ENCODE results near the gene PCK1.

Gene PCK1

DNA sequence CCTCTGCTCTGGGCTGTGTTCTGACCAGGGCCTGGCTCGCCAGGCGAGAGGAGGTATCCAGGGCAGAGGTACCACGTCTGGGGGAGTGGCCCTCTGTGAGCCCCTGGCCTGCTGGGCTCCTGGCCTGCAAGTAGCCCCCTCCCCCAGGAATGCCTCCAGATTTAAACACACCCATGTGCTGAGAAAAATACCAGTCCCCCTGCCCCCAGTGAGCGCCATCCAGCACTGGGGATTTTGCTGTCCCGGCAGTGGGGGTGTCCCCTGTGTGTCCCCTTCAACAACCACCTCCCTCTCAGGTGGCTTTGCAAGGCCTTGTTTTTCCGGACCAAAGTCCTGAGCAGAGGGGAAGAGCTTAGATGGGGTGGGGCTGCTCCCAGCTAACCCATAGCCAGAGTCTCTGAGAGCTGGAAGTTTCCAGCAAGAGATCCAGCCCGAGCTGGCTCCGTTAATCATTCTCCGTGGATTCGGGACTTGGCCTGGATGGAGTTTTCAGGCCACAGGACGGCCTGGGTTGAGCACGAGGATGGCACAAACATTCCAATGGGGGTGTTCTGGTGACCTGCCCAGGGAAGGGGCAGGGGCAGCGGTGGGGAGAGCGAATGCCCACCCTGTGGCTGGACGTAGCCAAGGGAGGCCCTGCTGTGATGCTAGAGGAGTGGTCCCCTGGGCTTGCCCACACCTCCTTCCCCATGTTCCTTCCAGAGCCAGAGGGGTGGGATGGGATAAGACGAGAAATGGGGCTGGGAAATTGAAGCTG is 29.0 kb downstream of the PCK1 start:
- H2BK120ac ChIP-seq (ENCODE audit: low read depth, low read length) = no peak overlapping the region
- WGBS = 73% methylated on average over 13 of the region's 16 CpGs
- H3K27me3 ChIP-seq (ENCODE audit: control insufficient read depth in 1 of 2, insufficient read depth in 1 of 2, low read length in 2 of 2) = peaks cover 20 to 71% of the 10 kb centered on the region in 2 experiments
- no peak overlapping the region for H3K4me3 ChIP-seq (ENCODE audit: insufficient read depth in 1 of 2, low read depth in 1 of 2, low read length in 2 of 2)
- no peak overlapping the region for H2BK12ac ChIP-seq (ENCODE audit: low read length in 2 of 2)
- no peaks in the 10 kb centered on the region for H3K79me1 ChIP-seq (replicated peaks; ENCODE audit: low read length, poor library complexity, severe bottlenecking)
- H3K23ac ChIP-seq (ENCODE audit: low read length in 2 of 2) = no peak overlapping the region
- H3K14ac ChIP-seq (ENCODE audit: low read length in 2 of 2) = no peak overlapping the region
- no peaks in the 10 kb centered on the region for H3K4me1 ChIP-seq (ENCODE audit: control insufficient read depth, insufficient read depth, low read depth, low read length)
- no peak for DNase-seq
- no peak overlapping the region for H4K8ac ChIP-seq (ENCODE audit: low read length)
- H3K9me3 ChIP-seq (ENCODE audit: control insufficient read depth, low read length) = peaks cover 13% of the 10 kb centered on the region
- no peak overlapping the region for H3K27ac ChIP-seq (ENCODE audit: low read length, poor library complexity, severe bottlenecking)
- H3K4ac ChIP-seq (ENCODE audit: low read depth in 1 of 2, low read length in 2 of 2) = no peak overlapping the region
- no peak overlapping the region for H2AFZ ChIP-seq (ENCODE audit: low read depth, low read length)
- H3K4me2 ChIP-seq (ENCODE audit: low read length, poor library complexity, severe bottlenecking) = no peak overlapping the region
- H3K18ac ChIP-seq (ENCODE audit: low read depth in 1 of 2, low read length in 2 of 2) = no peak overlapping the region
- no peak overlapping the region for H2BK15ac ChIP-seq (ENCODE audit: low read depth, poor library complexity, severe bottlenecking)
- H2AK5ac ChIP-seq (ENCODE audit: low read length, severe bottlenecking) = no peak overlapping the region
- H2BK5ac ChIP-seq (ENCODE audit: low read depth, low read length, poor library complexity, severe bottlenecking) = no peak overlapping the region
- H3K9ac ChIP-seq (ENCODE audit: low read length) = no peak overlapping the region
- H3K36me3 ChIP-seq (ENCODE audit: control insufficient read depth in 1 of 2, insufficient read depth in 2 of 2, low read depth in 1 of 2, low read length in 2 of 2) = no peaks in the 10 kb centered on the region
- no peak overlapping the region for H4K91ac ChIP-seq (ENCODE audit: low read length)

GRCh38 chr20:57590485-57591288 is 29.8 kb downstream of the PCK1 start:
- 90% methylated on average over 18 of the region's 18 CpGs for WGBS
- Histone ChIP-seq H3K4me1 (ENCODE audit: control insufficient read depth, insufficient read depth, low read depth, low read length) (no peaks in the 10 kb centered on the region), H2BK5ac (ENCODE audit: low read depth, low read length, poor library complexity, severe bottlenecking) (no peak overlapping the region), H3K4ac (ENCODE audit: low read depth in 1 of 2, low read length in 2 of 2) (no peak overlapping the region), H3K27ac (ENCODE audit: low read length, poor library complexity, severe bottlenecking) (no peak overlapping the region), H3K9ac (ENCODE audit: low read length) (no peak overlapping the region), H3K9me3 (ENCODE audit: control insufficient read depth, low read length) (peaks cover 13% of the 10 kb centered on the region), H4K8ac (ENCODE audit: low read length) (no peak overlapping the region), H2AK5ac (ENCODE audit: low read length, severe bottlenecking) (no peak overlapping the region), H2AFZ (ENCODE audit: low read depth, low read length) (no peak overlapping the region), H2BK15ac (ENCODE audit: low read depth, poor library complexity, severe bottlenecking) (no peak overlapping the region), H3K27me3 (ENCODE audit: control insufficient read depth in 1 of 2, insufficient read depth in 1 of 2, low read length in 2 of 2) (peaks cover 15 to 65% of the 10 kb centered on the region in 2 experiments), H2BK12ac (ENCODE audit: low read length in 2 of 2) (no peak overlapping the region), H3K14ac (ENCODE audit: low read length in 2 of 2) (peak overlapping the region in 1 of 2 experiments; percentile 31), H3K79me1 (replicated peaks; ENCODE audit: low read length, poor library complexity, severe bottlenecking) (no peaks in the 10 kb centered on the region), H3K36me3 (ENCODE audit: control insufficient read depth in 1 of 2, insufficient read depth in 2 of 2, low read depth in 1 of 2, low read length in 2 of 2) (no peaks in the 10 kb centered on the region), H3K23ac (ENCODE audit: low read length in 2 of 2) (no peak overlapping the region), H3K4me2 (ENCODE audit: low read length, poor library complexity, severe bottlenecking) (no peak overlapping the region), H3K18ac (ENCODE audit: low read depth in 1 of 2, low read length in 2 of 2) (no peak overlapping the region), H2BK120ac (ENCODE audit: low read depth, low read length) (no peak overlapping the region), H3K4me3 (ENCODE audit: insufficient read depth in 1 of 2, low read depth in 1 of 2, low read length in 2 of 2) (no peak overlapping the region), H4K91ac (ENCODE audit: low read length) (no peak overlapping the region)
- no peak for DNase-seq

GRCh38 chr20:57591289-57592229 is 30.6 kb downstream of the PCK1 start:
- H3K14ac ChIP-seq (ENCODE audit: low read length in 2 of 2) = no peak overlapping the region
- no peak overlapping the region for H2AK5ac ChIP-seq (ENCODE audit: low read length, severe bottlenecking)
- H2BK120ac ChIP-seq (ENCODE audit: low read depth, low read length) = no peak overlapping the region
- no peak overlapping the region for H3K4ac ChIP-seq (ENCODE audit: low read depth in 1 of 2, low read length in 2 of 2)
- no peaks in the 10 kb centered on the region for H3K79me1 ChIP-seq (replicated peaks; ENCODE audit: low read length, poor library complexity, severe bottlenecking)
- no peak overlapping the region for H2BK12ac ChIP-seq (ENCODE audit: low read length in 2 of 2)
- no peaks in the 10 kb centered on the region for H3K4me1 ChIP-seq (ENCODE audit: control insufficient read depth, insufficient read depth, low read depth, low read length)
- H3K23ac ChIP-seq (ENCODE audit: low read length in 2 of 2) = no peak overlapping the region
- no peak overlapping the region for H3K18ac ChIP-seq (ENCODE audit: low read depth in 1 of 2, low read length in 2 of 2)
- no peak overlapping the region for H3K4me2 ChIP-seq (ENCODE audit: low read length, poor library complexity, severe bottlenecking)
- H2BK15ac ChIP-seq (ENCODE audit: low read depth, poor library complexity, severe bottlenecking) = no peak overlapping the region
- no peak overlapping the region for H4K91ac ChIP-seq (ENCODE audit: low read length)
- H2AFZ ChIP-seq (ENCODE audit: low read depth, low read length) = no peak overlapping the region
- no peaks in the 10 kb centered on the region for H3K36me3 ChIP-seq (ENCODE audit: control insufficient read depth in 1 of 2, insufficient read depth in 2 of 2, low read depth in 1 of 2, low read length in 2 of 2)
- H3K9ac ChIP-seq (ENCODE audit: low read length) = no peak overlapping the region
- H3K9me3 ChIP-seq (ENCODE audit: control insufficient read depth, low read length) = peaks cover 13% of the 10 kb centered on the region
- 87% methylated on average over 15 of the region's 15 CpGs for WGBS
- H4K8ac ChIP-seq (ENCODE audit: low read length) = no peak overlapping the region
- no peak overlapping the region for H3K4me3 ChIP-seq (ENCODE audit: insufficient read depth in 1 of 2, low read depth in 1 of 2, low read length in 2 of 2)
- no peak overlapping the region for H2BK5ac ChIP-seq (ENCODE audit: low read depth, low read length, poor library complexity, severe bottlenecking)
- no peak overlapping the region for H3K27ac ChIP-seq (ENCODE audit: low read length, poor library complexity, severe bottlenecking)
- DNase-seq = no peak
- H3K27me3 ChIP-seq (ENCODE audit: control insufficient read depth in 1 of 2, insufficient read depth in 1 of 2, low read length in 2 of 2) = peaks cover 13 to 56% of the 10 kb centered on the region in 2 experiments

All from mesenchymal stem cell (in vitro differentiated cells and primary cell).